Measurements from ENCODE around the gene NF1. TPM values are rescaled to one million over a fixed set of nuclear protein-coding genes. Genes with fewer than 3 reads are reported as not detected.

NF1 gene
- total RNA-seq, 3 donors from 2014 or later: 61.6 to 129 (median 97.7) TPM

DNA sequence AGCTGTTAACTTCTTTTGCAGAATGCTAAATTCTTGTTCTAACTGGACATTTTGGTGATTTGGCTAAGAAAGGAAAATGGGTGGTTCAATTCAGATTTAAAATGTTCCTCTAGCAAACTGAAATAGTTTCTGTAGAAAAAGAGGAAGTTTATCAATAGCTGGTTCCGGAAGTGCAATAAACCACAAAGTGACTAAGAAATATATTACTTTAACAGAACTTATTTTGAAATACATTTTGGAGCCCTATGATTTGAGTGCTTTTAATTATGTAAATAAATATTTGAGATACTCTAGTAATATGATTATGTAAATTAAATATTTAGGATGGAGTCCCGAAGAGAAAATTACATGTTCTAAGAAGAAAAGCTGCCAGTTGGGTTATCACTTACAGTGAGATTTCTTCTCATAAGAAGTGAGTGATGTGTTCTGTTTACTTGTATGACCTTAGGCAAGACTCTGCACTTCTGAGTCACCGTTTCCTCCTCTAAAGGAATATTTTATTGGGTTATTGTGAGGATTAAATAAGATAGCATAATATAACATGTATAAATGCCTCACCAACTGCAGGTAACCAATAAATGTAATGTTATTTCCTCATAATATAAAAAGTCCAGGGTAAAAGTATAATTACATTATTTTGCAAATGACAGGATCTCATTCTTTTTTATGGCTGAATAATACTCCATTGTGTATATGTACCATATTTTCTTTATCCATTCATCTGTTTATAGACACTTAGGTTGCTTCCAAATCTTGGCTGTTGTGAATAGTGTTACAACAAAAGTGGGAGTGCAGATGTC lies 219.4 kb downstream of the NF1 start, which contains the start of gene EVI2B:
Gene EVI2B (minus strand): TSS at position 73 of the 800 bp plus-strand sequence. CDS start 8,445 bp downstream, outside the sequence.
- Histone ChIP-seq H3K4me3 (peak within 1 kb of the TSS; percentile 6 to 31 (median 21)), H3K27me3 (no peaks in the 10 kb centered on the region), H3K9me3 (no peaks in the 10 kb centered on the region), H3K27ac (peak within 1 kb of the TSS in 1 of 2 donors; percentile 20), H3K36me3 (no peaks in the 10 kb centered on the region), H3K4me1 (peaks cover 0 to 4% of the 10 kb centered on the region in 2 donors)
- DNase-seq (ENCODE audit: low spot score in 2 of 2): no peak
- intact Hi-C loops (cut with DNase I; ENCODE audit: low total_unique reads): no loop called here
- TF ChIP-seq POLR2A (IDR thresholded peaks at IDR 0.05) (no peak), POLR2AphosphoS5 (IDR thresholded peaks at IDR 0.05) (no peak)
- TF ChIP-seq, protein P1, sequence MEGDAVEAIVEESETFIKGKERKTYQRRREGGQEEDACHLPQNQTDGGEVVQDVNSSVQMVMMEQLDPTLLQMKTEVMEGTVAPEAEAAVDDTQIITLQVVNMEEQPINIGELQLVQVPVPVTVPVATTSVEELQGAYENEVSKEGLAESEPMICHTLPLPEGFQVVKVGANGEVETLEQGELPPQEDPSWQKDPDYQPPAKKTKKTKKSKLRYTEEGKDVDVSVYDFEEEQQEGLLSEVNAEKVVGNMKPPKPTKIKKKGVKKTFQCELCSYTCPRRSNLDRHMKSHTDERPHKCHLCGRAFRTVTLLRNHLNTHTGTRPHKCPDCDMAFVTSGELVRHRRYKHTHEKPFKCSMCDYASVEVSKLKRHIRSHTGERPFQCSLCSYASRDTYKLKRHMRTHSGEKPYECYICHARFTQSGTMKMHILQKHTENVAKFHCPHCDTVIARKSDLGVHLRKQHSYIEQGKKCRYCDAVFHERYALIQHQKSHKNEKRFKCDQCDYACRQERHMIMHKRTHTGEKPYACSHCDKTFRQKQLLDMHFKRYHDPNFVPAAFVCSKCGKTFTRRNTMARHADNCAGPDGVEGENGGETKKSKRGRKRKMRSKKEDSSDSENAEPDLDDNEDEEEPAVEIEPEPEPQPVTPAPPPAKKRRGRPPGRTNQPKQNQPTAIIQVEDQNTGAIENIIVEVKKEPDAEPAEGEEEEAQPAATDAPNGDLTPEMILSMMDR (IDR thresholded peaks at IDR 0.05): no peak

DNA sequence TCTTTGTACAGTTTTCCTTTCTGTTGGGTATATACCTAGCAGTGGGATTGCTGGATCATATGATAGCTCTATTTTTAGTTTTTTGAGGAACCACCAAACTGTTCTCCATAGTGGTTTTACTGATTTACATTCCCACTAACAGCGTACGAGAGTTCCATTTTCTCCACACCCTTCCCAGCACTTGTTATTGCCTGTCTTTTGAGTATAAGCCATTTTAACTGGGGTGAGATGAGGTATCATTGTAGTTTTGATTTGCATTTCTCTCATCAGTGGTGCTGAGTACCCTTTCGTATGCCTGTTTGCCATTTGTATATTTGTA lies 220.0 kb downstream of the NF1 start:
- no peak for DNase-seq (ENCODE audit: low spot score in 2 of 2)
- Histone ChIP-seq H3K27ac (peak overlapping the region in 1 of 2 donors; percentile 20), H3K27me3 (no peaks in the 10 kb centered on the region), H3K4me1 (peaks cover 0 to 4% of the 10 kb centered on the region in 2 donors), H3K9me3 (no peaks in the 10 kb centered on the region), H3K36me3 (no peaks in the 10 kb centered on the region), H3K4me3 (no peak overlapping the region)
- intact Hi-C loops (cut with DNase I; ENCODE audit: low total_unique reads): no loop called here
- TF ChIP-seq, protein P1 (IDR thresholded peaks at IDR 0.05): no peak
- TF ChIP-seq POLR2A (IDR thresholded peaks at IDR 0.05) (no peak), POLR2AphosphoS5 (IDR thresholded peaks at IDR 0.05) (no peak)

DNA sequence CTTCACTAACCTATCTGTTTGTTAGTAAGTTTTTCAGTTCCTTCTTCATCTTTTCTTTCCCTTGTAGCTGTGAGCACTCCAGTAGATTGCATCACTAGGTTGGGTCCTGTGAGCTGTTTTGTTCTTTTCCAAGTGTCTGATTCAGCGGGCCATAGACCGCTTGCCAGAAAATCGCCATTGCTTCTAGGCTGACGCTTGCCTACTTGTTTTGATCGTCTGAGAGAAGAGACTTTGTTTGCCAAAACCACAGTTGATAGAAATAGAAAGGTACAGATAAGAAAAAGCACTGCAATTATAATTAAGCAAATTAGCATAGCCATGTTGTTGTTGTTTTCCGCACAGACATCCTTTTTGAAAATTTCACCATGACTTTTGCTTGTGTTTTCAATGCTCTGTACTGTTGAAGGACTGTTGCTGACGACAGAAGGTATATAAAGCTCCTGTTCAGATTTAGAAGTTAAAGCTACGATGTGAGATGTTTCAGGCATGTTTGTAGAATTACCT lies 223.6 kb downstream of the NF1 start:
- H3K27ac ChIP-seq: peak overlapping the region; percentile 76 to 81
- no peaks in the 10 kb centered on the region for H3K36me3 ChIP-seq
- TF ChIP-seq POLR2A (IDR thresholded peaks at IDR 0.05) (no peak), POLR2AphosphoS5 (IDR thresholded peaks at IDR 0.05) (peak in 1 of 3 donors; percentile 45)
- TF ChIP-seq, protein P1 (IDR thresholded peaks at IDR 0.05): no peak
- H3K9me3 ChIP-seq: no peaks in the 10 kb centered on the region
- DNase-seq (ENCODE audit: low spot score in 2 of 2): peak in 1 of 2 donors; percentile 60
- peak overlapping the region; percentile 8 to 53 (median 28) for H3K4me3 ChIP-seq
- H3K4me1 ChIP-seq: peaks cover 0 to 4% of the 10 kb centered on the region in 2 donors
- intact Hi-C loops (cut with DNase I; ENCODE audit: low total_unique reads): no loop called here
- H3K27me3 ChIP-seq: no peaks in the 10 kb centered on the region

DNA sequence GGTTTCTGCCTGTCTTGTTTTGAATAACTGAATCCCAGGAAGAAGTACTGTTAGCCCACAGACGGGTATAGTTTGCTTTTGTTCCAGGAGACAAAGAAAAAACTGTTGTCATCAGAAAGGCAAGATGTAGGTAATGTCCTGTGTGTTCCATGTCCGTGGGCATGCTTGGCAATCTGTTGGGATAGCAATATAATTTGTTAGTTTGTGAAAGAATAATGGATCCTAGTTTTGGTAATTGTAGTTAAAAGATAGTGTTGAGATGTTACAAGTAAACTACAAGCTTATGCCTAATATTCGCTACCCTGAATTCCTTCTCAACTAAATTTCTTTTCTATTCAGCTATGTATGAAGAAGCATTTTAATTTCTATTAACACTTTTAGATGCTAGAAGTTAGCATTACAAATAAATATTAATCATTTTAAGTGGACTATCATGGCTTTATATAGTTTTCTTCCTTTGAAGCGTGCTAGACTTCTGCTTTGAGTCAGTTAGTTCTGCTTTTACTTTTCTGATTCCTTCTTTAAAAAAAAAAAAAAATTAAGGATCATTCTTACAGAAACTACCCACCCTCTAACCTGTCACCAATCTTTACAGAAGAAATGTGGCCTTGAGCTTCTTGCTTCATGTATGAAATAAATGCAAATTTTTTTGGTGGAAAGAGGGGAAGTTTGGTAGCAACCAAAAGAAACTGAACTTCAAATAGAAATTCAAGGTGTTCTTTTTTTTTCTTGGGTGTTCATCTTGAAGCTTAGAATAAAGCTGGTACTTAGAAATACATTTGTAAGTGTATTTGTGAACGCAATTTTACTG lies 224.3 kb downstream of the NF1 start:
- no peak for DNase-seq (ENCODE audit: low spot score in 2 of 2)
- Histone ChIP-seq H3K4me3 (peak overlapping the region; percentile 8 to 53 (median 28)), H3K4me1 (peaks cover 0 to 4% of the 10 kb centered on the region in 2 donors), H3K36me3 (no peaks in the 10 kb centered on the region), H3K27me3 (no peaks in the 10 kb centered on the region), H3K9me3 (no peaks in the 10 kb centered on the region), H3K27ac (peak overlapping the region; percentile 76 to 81)
- TF ChIP-seq POLR2AphosphoS5 (IDR thresholded peaks at IDR 0.05): no peak
- TF ChIP-seq, protein P1 (IDR thresholded peaks at IDR 0.05): no peak
- no peak for TF ChIP-seq POLR2A (IDR thresholded peaks at IDR 0.05)
- intact Hi-C loops (cut with DNase I; ENCODE audit: low total_unique reads): no loop called here
